NCI-H2107 treated with DMSO at 0.1 percent for 48 hours (cell line): ENCODE data around the gene OR4A15.

ENCODE experiments used
- DNase-seq: peaks from one replicate; lab custom pipeline; 2025; ENCODE audit not compliant: unreplicated experiment; lab: John Stamatoyannopoulos, UW

OR4A15 gene

DNA sequence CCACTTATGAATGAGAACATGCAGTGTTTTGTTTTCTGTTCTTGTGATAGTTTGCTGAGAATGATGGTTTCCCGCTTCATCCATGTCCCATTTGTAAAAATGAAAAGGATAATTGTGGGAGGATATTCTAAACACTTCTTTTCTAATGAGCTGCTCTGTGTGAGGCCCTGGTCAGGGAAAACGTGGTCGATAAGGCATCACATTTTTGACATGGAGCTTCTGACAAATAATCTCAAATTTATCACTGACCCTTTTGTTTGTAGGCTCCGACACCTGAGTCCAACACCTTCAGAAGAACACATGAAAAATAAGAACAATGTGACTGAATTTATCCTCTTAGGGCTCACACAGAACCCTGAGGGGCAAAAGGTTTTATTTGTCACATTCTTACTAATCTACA lies at the start of gene OR4A15:
OR4A15 (plus strand) TSS at position 301 of the 400 bp plus-strand sequence; CDS start at position 301, 0 bp downstream.
- no peak for DNase-seq

GRCh38 chr11:55324500-55324899 lies 43.3 kb upstream of the OR4A15 start:
- DNase-seq = no peak

DNA sequence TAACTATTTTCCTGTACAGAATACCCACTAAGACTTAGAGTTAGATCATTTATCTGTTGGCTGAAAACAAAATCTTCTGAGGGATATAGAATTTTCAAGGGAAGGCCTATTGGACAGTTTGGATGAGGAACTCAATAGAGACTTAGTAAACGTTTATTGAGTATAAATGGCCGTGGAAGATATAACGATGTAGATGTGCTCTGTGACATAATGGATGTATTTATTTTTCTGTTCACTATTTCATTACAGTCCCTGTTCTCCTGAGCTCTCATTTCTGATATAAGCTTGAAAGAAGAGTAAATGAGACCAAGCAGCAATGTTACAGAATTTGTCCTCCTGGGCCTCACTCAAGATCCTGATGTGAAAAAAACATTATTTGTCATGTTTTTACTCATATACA lies 24.9 kb upstream of the OR4A15 start, which contains the start of gene OR4A16:
OR4A16 (plus strand) TSS at position 301 of the 400 bp plus-strand sequence; CDS start at position 301, 0 bp downstream.
- no peak for DNase-seq

- DNase-seq = no peak
These were observed 22.5 kb upstream of the OR4A15 start for GRCh38 chr11:55345306-55345705.

GRCh38 chr11:55349032-55349431 lies 18.7 kb upstream of the OR4A15 start:
- DNase-seq = no peak

DNA sequence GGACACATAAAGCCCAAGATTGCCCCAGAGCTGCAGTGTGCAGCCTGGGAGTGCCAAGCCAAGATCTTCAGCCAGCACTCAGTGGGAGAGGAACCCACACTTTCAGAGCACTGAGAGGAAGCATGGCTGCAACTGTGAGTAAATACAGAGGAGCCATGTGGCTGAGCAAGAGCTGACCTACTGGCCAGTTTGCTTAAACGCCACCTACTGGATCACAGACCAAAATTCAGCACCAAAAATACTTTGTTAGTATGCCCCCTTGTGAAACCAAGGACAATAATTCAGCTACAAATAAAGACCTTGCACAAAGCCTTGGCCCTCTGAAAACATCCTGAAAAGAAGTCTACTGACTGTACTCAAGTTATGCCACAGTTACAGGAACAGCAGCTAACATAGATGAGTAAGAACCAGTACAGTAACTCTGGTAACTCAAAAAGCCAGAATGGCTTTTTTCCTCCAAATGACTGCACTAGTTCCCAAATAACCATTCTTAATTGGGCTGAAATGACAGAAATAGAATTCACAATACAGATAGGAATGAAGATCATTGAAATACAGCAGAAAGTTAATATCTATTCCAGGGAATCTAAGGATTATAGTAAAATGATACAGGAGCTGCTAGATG lies 10.1 kb upstream of the OR4A15 start:
- no peak for DNase-seq

- no peak for DNase-seq
These were observed 33.2 kb downstream of the OR4A15 start for GRCh38 chr11:55401011-55401410.
